Cardiac fibroblast (primary cell): ENCODE results near the gene HOXA7.

Source experiments
- DNase-seq, 2 donors: peaks; one replicate each; pipeline versions ENCODE4 v3.0.0 to v3.0.0-alpha.2; 2010; ENCODE audit warnings: low read depth in 2 of 2
- H3K4me3 ChIP-seq, 2 donors: replicated peaks in 1 of 2; 1 replicate in 1 of 2; 2 replicates in 1 of 2; pipeline ENCODE4 v1.5.1; 2011; ENCODE audit warnings: low read depth in 2 of 2, low read length in 2 of 2, mild to moderate bottlenecking in 2 of 2, moderate library complexity in 1 of 2
- TF ChIP-seq, protein P1 (sequence below): IDR thresholded peaks from one replicate; pipeline ENCODE4 v1.5.1; 2011; ENCODE audit warnings: low read depth, mild to moderate bottlenecking, low read length, inconsistent platforms

The HOXA7 gene

DNA sequence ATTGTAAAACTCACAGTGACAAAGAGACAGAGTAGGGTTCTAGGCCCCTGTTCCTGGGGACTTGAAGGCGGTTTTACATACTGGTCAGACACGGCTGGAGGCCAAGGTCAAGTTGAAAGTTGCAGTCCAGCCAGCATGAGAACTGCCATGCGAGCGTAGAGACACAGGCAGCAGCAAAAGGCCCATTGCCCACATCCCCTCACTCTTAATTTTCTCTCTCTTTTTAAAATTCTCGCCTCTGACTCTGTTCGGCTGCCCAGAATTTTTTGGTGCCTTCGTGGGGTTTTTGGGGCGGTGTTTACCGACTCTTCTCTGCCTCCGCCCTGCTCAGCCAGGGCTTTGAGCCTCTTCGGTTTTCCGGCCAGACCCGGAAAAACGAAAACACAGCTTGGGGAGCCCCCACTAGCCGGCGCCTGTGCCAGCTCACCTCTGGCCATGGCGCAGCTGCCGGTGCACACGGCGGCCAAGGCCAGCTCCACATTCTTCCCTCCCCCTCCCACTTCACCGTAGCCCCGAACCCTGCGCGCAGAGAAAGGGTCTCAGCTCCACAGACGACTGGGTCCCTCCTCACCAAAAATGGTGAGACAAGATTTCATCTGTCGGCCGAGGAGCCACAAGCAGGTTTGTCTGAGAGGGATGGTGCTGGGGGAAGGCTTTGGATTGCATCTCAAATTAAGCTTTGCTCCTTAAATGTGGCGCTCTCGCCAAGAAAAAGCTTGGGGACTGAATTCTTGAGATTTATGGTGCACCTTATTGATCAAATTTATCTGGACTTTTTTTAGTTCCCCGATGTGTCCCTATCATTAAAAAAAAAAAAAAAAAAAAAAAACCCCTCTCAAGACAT is 45.8 kb upstream of the HOXA7 start:
- H3K4me3 ChIP-seq = no peak overlapping the region
- DNase-seq = no peak
- TF ChIP-seq, protein P1, sequence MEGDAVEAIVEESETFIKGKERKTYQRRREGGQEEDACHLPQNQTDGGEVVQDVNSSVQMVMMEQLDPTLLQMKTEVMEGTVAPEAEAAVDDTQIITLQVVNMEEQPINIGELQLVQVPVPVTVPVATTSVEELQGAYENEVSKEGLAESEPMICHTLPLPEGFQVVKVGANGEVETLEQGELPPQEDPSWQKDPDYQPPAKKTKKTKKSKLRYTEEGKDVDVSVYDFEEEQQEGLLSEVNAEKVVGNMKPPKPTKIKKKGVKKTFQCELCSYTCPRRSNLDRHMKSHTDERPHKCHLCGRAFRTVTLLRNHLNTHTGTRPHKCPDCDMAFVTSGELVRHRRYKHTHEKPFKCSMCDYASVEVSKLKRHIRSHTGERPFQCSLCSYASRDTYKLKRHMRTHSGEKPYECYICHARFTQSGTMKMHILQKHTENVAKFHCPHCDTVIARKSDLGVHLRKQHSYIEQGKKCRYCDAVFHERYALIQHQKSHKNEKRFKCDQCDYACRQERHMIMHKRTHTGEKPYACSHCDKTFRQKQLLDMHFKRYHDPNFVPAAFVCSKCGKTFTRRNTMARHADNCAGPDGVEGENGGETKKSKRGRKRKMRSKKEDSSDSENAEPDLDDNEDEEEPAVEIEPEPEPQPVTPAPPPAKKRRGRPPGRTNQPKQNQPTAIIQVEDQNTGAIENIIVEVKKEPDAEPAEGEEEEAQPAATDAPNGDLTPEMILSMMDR = no peak

DNA sequence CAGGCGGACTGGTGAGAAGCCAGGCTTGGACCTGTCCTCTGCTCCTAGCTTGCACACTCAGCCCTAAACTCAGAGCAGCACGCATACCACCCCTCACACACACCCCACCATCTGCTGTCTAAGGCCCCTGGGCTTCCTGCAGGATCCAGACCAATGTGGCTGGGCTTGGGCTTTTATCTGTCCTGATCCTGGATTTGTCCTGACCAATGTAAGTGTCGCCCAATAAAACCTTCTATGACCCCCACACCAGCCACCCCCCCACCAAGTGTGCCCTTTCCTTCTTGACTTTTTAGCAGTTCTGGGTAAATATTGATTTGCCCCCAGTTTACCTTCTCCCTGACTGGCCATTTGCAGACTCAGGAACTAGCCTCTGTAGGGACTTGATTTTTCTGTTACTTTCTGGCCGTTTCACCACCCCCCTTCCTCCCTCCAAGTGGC is 45.1 kb upstream of the HOXA7 start:
- H3K4me3 ChIP-seq = no peak overlapping the region
- TF ChIP-seq, protein P1 = no peak

DNA sequence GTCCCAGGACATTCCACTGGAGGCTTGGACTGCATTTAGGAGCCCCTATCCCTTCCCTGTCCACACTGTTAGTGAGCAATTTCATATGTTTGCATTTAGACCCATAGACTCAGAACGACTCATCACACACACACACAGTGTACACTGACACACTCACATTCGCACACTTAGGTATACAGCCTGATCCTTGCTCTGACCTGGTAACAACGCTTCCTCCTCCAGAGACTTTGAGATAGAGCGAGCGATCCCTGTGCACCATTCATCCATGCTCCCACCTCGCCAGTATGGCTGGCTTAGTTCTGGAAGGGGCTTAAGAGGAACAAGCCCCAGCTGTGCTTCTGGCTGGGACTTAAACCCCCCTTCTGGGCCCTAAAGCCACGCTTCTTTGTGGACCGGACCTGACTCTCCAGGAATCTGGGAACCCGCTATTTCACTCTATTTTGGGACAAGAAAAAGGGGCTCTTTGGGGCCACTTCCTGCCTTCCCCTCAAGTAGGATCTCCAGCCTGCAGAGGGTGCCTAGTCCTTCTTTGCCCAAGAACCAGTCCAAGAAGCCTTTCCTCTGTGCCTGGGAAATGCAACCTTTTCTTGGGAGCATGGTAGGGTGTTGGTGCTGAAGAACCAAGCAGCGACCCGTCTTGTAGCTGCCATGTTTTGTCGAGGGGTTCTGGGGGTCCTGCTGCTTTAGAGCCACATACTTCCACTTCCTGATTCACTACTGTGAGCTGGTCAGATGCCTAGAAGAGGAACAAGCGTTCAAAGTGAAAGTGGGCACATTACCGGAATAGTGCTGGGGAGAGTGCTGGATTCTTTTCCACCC is 44.5 kb upstream of the HOXA7 start:
- H3K4me3 ChIP-seq = no peak overlapping the region
- no peak for DNase-seq
- TF ChIP-seq, protein P1 = no peak

More for the DNA sequence above, 45.1 kb upstream of the HOXA7 start:
- DNase-seq = no peak

DNA sequence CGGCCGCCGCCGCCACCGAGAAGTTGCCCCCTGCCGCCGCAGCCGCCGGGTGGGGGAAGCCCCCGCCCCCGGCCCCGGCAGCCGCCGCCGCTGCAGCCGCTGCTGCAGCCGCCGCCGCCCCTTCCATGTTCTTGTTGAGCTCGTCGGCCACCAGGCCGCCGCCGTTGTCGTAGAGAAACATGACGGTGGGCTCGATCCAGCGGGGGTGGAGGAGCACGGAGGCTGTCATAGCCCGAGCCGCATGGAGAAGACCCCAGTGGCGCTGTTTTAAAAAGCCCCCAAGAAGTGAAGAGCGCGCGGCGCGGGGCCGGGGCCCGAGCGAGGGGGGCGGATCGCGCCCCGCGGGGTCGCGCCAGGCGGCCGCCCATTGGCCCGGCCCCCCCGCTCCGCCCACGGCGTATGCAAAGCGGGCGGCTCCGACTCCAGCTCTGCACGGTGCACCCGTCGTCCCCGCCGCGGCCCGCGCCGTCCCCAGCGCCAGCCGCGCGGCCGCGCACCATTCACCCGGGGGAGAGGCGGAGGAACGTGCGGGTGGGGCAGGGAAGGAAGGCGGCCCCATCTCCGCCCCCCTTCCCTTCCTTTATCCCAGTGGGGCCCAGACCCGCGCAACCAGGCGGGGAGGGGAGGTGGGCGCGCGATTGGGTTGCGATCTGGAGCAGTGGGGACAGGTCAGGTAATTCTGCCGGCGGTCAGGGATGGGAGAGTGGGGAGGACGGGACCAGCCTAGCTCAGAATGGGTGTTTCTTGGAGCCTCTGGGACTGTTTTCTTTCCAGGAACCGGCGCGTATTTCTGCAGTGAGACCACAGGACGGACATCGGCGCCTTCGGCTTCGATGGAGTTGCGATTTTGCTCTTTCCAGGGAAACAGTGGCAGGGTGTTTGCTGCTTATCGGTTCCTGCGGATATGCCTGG is 43.6 kb upstream of the HOXA7 start, which contains the start of gene HOXA13:
TSS of gene HOXA13 (minus strand) at position 243 of the 912 bp plus-strand sequence. CDS start at position 229, 14 bp downstream.
- H3K4me3 ChIP-seq = peak within 1 kb of the TSS; percentile 22 to 30
- DNase-seq = no peak
- TF ChIP-seq, protein P1 = no peak

DNA sequence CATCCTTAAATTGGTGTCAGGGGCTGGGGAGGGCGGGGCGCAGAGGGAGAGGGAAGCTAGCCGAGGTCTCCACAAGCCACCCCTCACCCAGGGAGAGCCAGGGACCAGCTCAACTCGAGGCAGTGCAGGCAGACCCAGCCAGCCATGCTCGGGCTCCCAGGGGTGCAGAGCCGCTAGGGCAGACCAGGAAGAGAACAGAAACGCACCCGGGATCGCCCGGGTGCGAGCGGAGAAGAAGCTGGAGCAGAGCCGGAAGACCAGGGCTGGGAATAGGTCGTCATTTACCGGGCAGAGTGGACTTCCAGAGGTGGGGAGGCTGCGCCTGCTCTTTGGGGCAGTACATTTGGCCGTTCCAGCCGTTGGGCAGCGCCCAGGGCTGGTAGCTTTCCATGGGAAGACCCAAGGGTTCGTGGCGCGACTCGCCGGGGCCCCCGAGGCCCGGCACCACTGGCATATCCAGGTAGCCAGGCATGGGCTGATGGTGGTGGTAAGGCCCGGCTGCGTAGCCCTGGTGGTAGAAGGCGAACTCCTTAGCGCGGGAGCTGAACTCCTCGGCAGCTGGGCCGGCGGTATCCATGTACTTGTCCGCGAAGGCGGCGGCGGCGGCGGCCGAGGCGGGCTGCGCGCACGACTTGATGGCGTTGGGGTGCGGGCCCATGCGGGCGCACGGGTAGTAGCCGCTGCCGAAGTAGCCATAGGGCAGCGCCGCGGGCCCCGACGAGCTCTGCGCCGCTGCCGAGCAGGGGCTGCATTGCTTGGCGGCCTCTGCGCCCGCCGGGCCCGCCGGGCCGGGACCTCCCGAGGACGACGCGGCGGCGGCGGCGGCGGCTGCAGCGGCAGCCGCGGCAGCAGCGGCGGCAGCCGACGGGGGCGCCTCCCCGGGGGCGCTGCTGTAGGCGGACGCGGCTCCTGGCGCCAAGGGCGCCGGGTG is 42.7 kb upstream of the HOXA7 start:
- peak in 1 of 2 donors; percentile 17 for DNase-seq
- H3K4me3 ChIP-seq = no peak overlapping the region
- TF ChIP-seq, protein P1 = no peak
